ENCODE data around the gene OSBPL3. TPM values are rescaled to one million over a fixed set of nuclear protein-coding genes. Genes with fewer than 3 reads are reported as not detected.

Gene OSBPL3
- polyA plus RNA-seq, 1 experiment, result 26.5 TPM

GRCh38 chr7:24827027-24827426 is 153.0 kb downstream of the OSBPL3 start:
- Histone ChIP-seq H3K27me3 (ENCODE audit: control insufficient read depth, insufficient read depth, low read length) (no peaks in the 10 kb centered on the region), H3K36me3 (ENCODE audit: control insufficient read depth, insufficient read depth, low read length) (peaks cover 1% of the 10 kb centered on the region), H3K4me3 (ENCODE audit: low read depth, low read length) (no peak overlapping the region)
- no peak for DNase-seq (ENCODE audit: low read depth)
- POLR2A ChIA-PET, result no interaction called here
- CTCF ChIA-PET, result interaction anchor here (1.0 to 2.8 kb wide), 8 partner anchors 12 to 272 kb away, joined by 3 to 12 read pairs (median 4); no protein-coding TSS in a partner anchor
- TF ChIP-seq, protein P1, sequence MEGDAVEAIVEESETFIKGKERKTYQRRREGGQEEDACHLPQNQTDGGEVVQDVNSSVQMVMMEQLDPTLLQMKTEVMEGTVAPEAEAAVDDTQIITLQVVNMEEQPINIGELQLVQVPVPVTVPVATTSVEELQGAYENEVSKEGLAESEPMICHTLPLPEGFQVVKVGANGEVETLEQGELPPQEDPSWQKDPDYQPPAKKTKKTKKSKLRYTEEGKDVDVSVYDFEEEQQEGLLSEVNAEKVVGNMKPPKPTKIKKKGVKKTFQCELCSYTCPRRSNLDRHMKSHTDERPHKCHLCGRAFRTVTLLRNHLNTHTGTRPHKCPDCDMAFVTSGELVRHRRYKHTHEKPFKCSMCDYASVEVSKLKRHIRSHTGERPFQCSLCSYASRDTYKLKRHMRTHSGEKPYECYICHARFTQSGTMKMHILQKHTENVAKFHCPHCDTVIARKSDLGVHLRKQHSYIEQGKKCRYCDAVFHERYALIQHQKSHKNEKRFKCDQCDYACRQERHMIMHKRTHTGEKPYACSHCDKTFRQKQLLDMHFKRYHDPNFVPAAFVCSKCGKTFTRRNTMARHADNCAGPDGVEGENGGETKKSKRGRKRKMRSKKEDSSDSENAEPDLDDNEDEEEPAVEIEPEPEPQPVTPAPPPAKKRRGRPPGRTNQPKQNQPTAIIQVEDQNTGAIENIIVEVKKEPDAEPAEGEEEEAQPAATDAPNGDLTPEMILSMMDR (IDR thresholded peaks at IDR 0.05; ENCODE audit: insufficient read depth, low read depth, low read length), result no peak

GRCh38 chr7:24826662-24827020 is 153.3 kb downstream of the OSBPL3 start:
- Histone ChIP-seq H3K4me3 (ENCODE audit: low read depth, low read length) (no peak overlapping the region), H3K27me3 (ENCODE audit: control insufficient read depth, insufficient read depth, low read length) (no peaks in the 10 kb centered on the region), H3K36me3 (ENCODE audit: control insufficient read depth, insufficient read depth, low read length) (peaks cover 1% of the 10 kb centered on the region)
- POLR2A ChIA-PET, result no interaction called here
- CTCF ChIA-PET, result interaction anchor here (1.0 to 2.8 kb wide), 8 partner anchors 11 to 272 kb away, joined by 3 to 12 read pairs (median 4); no protein-coding TSS in a partner anchor
- DNase-seq (ENCODE audit: low read depth), result no peak
- TF ChIP-seq, protein P1 (IDR thresholded peaks at IDR 0.05; ENCODE audit: insufficient read depth, low read depth, low read length), result no peak

- no peak overlapping the region for H3K4me3 ChIP-seq (ENCODE audit: low read depth, low read length)
- peaks cover 1% of the 10 kb centered on the region for H3K36me3 ChIP-seq (ENCODE audit: control insufficient read depth, insufficient read depth, low read length)
- H3K27me3 ChIP-seq (ENCODE audit: control insufficient read depth, insufficient read depth, low read length), result no peaks in the 10 kb centered on the region
- TF ChIP-seq, protein P1 (IDR thresholded peaks at IDR 0.05; ENCODE audit: insufficient read depth, low read depth, low read length), result no peak
- ChIA-PET CTCF (interaction anchor here (1.0 to 2.8 kb wide), 9 partner anchors 11 to 273 kb away, joined by 3 to 12 read pairs (median 4); no protein-coding TSS in a partner anchor), POLR2A (interaction anchor here (0.6 kb wide), 1 partner anchor 27 kb away, joined by 4 read pairs; no protein-coding TSS in a partner anchor)
- DNase-seq (ENCODE audit: low read depth), result no peak
These were observed 153.9 kb downstream of the OSBPL3 start for GRCh38 chr7:24825931-24826661.

- H3K4me3 ChIP-seq (ENCODE audit: low read depth, low read length), result no peak overlapping the region
- POLR2A ChIA-PET, result no interaction called here
- peaks cover 1% of the 10 kb centered on the region for H3K36me3 ChIP-seq (ENCODE audit: control insufficient read depth, insufficient read depth, low read length)
- no peaks in the 10 kb centered on the region for H3K27me3 ChIP-seq (ENCODE audit: control insufficient read depth, insufficient read depth, low read length)
- CTCF ChIA-PET, result interaction anchor here (0.6 to 2.8 kb wide), 5 partner anchors 13 to 273 kb away, joined by 3 to 12 read pairs (median 6); no protein-coding TSS in a partner anchor
- TF ChIP-seq, protein P1 (IDR thresholded peaks at IDR 0.05; ENCODE audit: insufficient read depth, low read depth, low read length), result no peak
- DNase-seq (ENCODE audit: low read depth), result no peak
These were observed 154.6 kb downstream of the OSBPL3 start for GRCh38 chr7:24825381-24825794.

GRCh38 chr7:24824896-24825295 is 155.1 kb downstream of the OSBPL3 start:
- TF ChIP-seq, protein P1 (IDR thresholded peaks at IDR 0.05; ENCODE audit: insufficient read depth, low read depth, low read length), result no peak
- Histone ChIP-seq H3K4me3 (ENCODE audit: low read depth, low read length) (no peak overlapping the region), H3K36me3 (ENCODE audit: control insufficient read depth, insufficient read depth, low read length) (peaks cover under 1% of the 10 kb centered on the region), H3K27me3 (ENCODE audit: control insufficient read depth, insufficient read depth, low read length) (no peaks in the 10 kb centered on the region)
- ChIA-PET CTCF (interaction anchor here (0.6 to 2.8 kb wide), 4 partner anchors 13 to 269 kb away, joined by 3 to 12 read pairs (median 7); no protein-coding TSS in a partner anchor), POLR2A (no interaction called here)
- DNase-seq (ENCODE audit: low read depth), result no peak
